ENCODE results near the gene LOXL3.
"Not testable (repeated sequence)": the region's sequence is repeated elsewhere in the genome, so short reads cannot be mapped to it uniquely, and the experiment has no call there.

LOXL3 gene

GRCh38 chr2:74489906-74490305 lies 63.8 kb downstream of the LOXL3 start:
- no peak for DNase-seq (ENCODE audit: low read depth)

DNA sequence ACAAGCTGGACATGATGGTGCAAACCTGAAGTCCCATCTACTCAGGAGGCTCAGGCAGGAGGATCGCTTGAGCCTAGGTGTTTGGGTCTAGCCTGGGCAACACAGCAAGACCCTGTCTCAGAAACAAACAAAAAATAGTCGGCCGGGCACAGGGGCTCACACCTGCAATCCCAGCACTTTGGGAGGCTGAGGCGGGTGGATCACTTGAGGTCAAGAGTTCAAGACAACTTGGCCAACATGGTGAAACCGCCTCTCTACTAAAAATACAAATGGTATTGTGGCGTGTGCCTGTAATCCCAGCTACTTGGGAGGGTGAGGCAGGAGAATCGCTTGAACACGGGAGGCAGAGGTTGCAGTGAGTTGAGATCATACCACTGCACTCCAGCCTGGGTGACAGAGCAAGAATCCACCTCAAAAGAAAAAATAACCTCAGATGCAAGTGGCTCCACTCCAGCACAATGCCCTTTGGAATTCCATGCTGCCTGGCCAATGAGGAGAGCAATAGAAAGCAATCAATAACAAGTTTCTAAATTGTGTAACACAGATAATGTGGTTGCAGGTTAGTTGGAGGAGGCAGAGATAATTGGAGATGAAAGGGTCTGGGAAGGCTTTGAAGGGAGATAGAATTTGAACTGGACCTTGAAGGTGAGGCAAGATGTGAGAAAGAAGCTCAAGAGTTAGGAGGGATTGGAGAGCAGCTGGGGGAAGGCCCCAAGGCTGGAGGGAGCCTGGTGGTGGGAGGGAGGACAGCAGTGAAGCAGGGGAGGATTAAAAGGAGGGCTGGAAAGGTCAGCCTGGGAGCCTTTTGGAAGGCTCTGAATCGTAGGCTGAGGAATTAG lies 64.9 kb downstream of the LOXL3 start:
- no peak for DNase-seq (ENCODE audit: low read depth)

- no peak for DNase-seq (ENCODE audit: low read depth)
Observed at GRCh38 chr2:74486141-74486540, 67.6 kb downstream of the LOXL3 start.

GRCh38 chr2:74483675-74484164 lies 70.0 kb downstream of the LOXL3 start:
- DNase-seq (ENCODE audit: low read depth), result not testable (repeated sequence)

DNA sequence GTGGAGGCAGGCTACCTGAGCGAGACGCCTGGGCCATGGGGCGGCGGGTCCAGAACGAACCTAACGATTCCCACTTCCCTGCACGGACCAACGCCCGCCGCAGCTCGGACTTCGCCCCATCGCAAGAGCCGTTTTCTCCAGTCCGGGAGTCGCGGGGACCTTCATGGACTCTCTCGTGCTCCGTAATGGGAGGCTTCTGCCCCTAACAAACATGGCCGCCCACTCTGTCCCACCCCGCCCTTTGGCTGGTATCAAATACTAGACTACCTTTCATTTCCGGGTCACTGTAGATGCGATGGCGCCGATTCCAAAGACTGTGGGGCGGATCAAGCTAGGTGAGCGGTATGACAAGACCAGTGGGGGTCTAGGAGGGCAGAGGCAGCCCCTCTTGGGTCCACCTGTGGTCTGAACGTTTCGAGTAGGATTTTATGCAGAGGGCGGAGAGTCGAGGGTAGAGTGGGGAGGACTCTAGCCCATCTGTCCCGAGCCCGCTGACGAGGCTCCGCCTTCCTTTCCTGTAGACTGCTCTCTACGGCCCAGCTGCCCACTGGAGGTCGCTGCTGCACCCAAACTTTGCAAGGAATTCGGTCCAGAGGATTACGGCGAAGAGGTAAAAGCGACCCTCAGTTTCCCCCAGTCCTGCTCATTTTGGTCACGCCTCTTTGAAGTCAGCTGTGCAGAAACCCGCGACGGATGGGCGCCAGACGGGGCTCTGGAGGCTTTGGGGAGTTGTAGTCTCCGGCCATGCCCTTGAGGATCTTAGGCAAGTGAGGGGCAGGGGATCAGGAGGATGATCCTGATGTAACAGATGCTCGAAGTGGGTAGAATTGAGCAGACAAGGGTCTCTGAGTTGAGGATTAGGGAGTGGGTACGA lies 70.7 kb downstream of the LOXL3 start, which contains the start of the genes CCDC142 and TTC31:
Gene CCDC142 (minus strand): TSS at position 198 of the 874 bp plus-strand sequence. CDS start 161 bp downstream, at position 37.
Gene TTC31 (plus strand): TSS at position 281 of the 874 bp plus-strand sequence. CDS start 15 bp downstream, at position 296.
- peak; percentile 86 for DNase-seq (ENCODE audit: low read depth)

Data from activated T-helper 9 cell treated with anti-CD3 and anti-CD28 coated beads, Interleukin-2, amount 50 U/mL, for 16 hours (primary cell).